Karpas-422 (cell line): ENCODE measurements around the gene DNAI2. TPM values are rescaled to one million over a fixed set of nuclear protein-coding genes. Genes with fewer than 3 reads are reported as not detected.

Source experiments
- DNase-seq: peaks from one replicate; pipeline ENCODE4 v3.0.0-alpha.2; 2015
- H2AFZ ChIP-seq: fragments of 200-600 bp; sonication (generic); 2 replicates; pipeline ENCODE4 v1.6.1; 2014; ENCODE audit warnings: antibody characterized with exemption, low read length, mixed read lengths
- H3K27ac ChIP-seq: fragments of 200-600 bp; sonication (generic); 2 replicates; pipeline ENCODE4 v1.5.1; 2014; ENCODE audit warnings: mild to moderate bottlenecking, low read length, moderate library complexity
- H3K27me3 ChIP-seq: fragments of 200-600 bp; sonication (generic); 2 replicates; pipeline ENCODE4 v1.6.1; 2014; ENCODE audit warnings: low read length, mixed read lengths
- H3K36me3 ChIP-seq: fragments of 200-600 bp; sonication (generic); 2 replicates; pipeline ENCODE4 v1.6.1; 2014; ENCODE audit warnings: low read length, mixed read lengths; ENCODE audit not compliant: insufficient read depth
- H3K4me1 ChIP-seq: fragments of 200-600 bp; sonication (generic); 2 replicates; pipeline ENCODE4 v1.6.1; 2014; ENCODE audit warnings: mild to moderate bottlenecking, low read length, mixed read lengths
- H3K4me2 ChIP-seq: fragments of 200-600 bp; sonication (generic); 2 replicates; pipeline ENCODE4 v1.6.1; 2014; ENCODE audit warnings: low read length, low read depth, mild to moderate bottlenecking; ENCODE audit not compliant: poor library complexity, severe bottlenecking
- H3K4me3 ChIP-seq: fragments of 200-600 bp; sonication (generic); 2 replicates; pipeline ENCODE4 v1.5.1; 2014; ENCODE audit warnings: mild to moderate bottlenecking, antibody characterized with exemption, low read length, mixed read lengths
- H3K79me2 ChIP-seq: fragments of 200-600 bp; sonication (generic); 2 replicates; pipeline ENCODE4 v1.6.1; 2014; ENCODE audit warnings: mild to moderate bottlenecking, low read length, mixed read lengths
- H3K9ac ChIP-seq: fragments of 200-600 bp; sonication (generic); 2 replicates; pipeline ENCODE4 v1.6.0; 2014; ENCODE audit warnings: low read length
- H3K9me2 ChIP-seq: fragments of 200-600 bp; sonication (generic), shearing (Covaris generic); replicated peaks from 2 replicates; pipeline ENCODE4 v1.6.0; 2014; ENCODE audit warnings: mild to moderate bottlenecking, low read length, moderate library complexity; ENCODE audit not compliant: insufficient read depth
- H3K9me3 ChIP-seq: fragments of 300-700, 200-600 bp; sonication (generic); 2 replicates; pipeline ENCODE4 v1.6.1; 2014; ENCODE audit warnings: low read length, mixed read lengths
- H4K20me1 ChIP-seq: fragments of 200-600 bp; sonication (generic); 2 replicates; pipeline ENCODE4 v1.6.1; 2014; ENCODE audit warnings: mild to moderate bottlenecking, antibody characterized with exemption, low read length, low read depth; ENCODE audit not compliant: insufficient read depth
- total RNA-seq: library from RNA; depleted of rRNA; stranded (reverse); fragments of >200 nt; shearing (Covaris generic); gene quantifications from 2 replicates; pipeline ENCODE4 v1.2.3, GENCODE V29; 2014; ENCODE audit warnings: low replicate concordance

DNAI2 gene
- total RNA-seq, 1 experiment from 2014 or later: not detected

GRCh38 chr17:74251051-74251450 lies 23.0 kb upstream of the DNAI2 start:
- Histone ChIP-seq H3K27ac (no peak overlapping the region), H4K20me1 (no peaks in the 10 kb centered on the region), H2AFZ (no peak overlapping the region), H3K79me2 (no peaks in the 10 kb centered on the region), H3K4me2 (no peak overlapping the region), H3K36me3 (no peaks in the 10 kb centered on the region), H3K4me1 (no peaks in the 10 kb centered on the region), H3K4me3 (no peak overlapping the region), H3K27me3 (no peaks in the 10 kb centered on the region), H3K9ac (no peak overlapping the region), H3K9me2 (no peaks in the 10 kb centered on the region), H3K9me3 (no peaks in the 10 kb centered on the region)
- no peak for DNase-seq

- H2AFZ ChIP-seq: no peak overlapping the region
- H3K36me3 ChIP-seq: no peaks in the 10 kb centered on the region
- H3K27me3 ChIP-seq: no peaks in the 10 kb centered on the region
- DNase-seq: no peak
- no peaks in the 10 kb centered on the region for H4K20me1 ChIP-seq
- H3K9me3 ChIP-seq: no peaks in the 10 kb centered on the region
- H3K27ac ChIP-seq: no peak overlapping the region
- no peaks in the 10 kb centered on the region for H3K9me2 ChIP-seq
- no peak overlapping the region for H3K9ac ChIP-seq
- no peaks in the 10 kb centered on the region for H3K79me2 ChIP-seq
- H3K4me2 ChIP-seq: no peak overlapping the region
- H3K4me1 ChIP-seq: no peaks in the 10 kb centered on the region
- H3K4me3 ChIP-seq: no peak overlapping the region
Measured at GRCh38 chr17:74251569-74251968, 22.5 kb upstream of the DNAI2 start.

GRCh38 chr17:74252211-74252610 lies 21.8 kb upstream of the DNAI2 start:
- no peaks in the 10 kb centered on the region for H3K4me1 ChIP-seq
- H3K9me2 ChIP-seq: no peaks in the 10 kb centered on the region
- no peak overlapping the region for H3K4me2 ChIP-seq
- no peak for DNase-seq
- H3K79me2 ChIP-seq: no peaks in the 10 kb centered on the region
- H3K36me3 ChIP-seq: no peaks in the 10 kb centered on the region
- H3K27me3 ChIP-seq: no peaks in the 10 kb centered on the region
- H3K9me3 ChIP-seq: no peaks in the 10 kb centered on the region
- no peaks in the 10 kb centered on the region for H4K20me1 ChIP-seq
- no peak overlapping the region for H3K27ac ChIP-seq
- no peak overlapping the region for H3K9ac ChIP-seq
- no peak overlapping the region for H3K4me3 ChIP-seq
- no peak overlapping the region for H2AFZ ChIP-seq

- Histone ChIP-seq H4K20me1 (no peaks in the 10 kb centered on the region), H3K4me2 (no peak overlapping the region), H3K79me2 (no peaks in the 10 kb centered on the region), H3K36me3 (no peaks in the 10 kb centered on the region), H3K9ac (no peak overlapping the region), H3K9me2 (no peaks in the 10 kb centered on the region), H3K4me1 (no peaks in the 10 kb centered on the region), H3K4me3 (no peak overlapping the region), H3K27me3 (no peaks in the 10 kb centered on the region), H3K27ac (no peak overlapping the region), H2AFZ (no peak overlapping the region), H3K9me3 (no peaks in the 10 kb centered on the region)
- no peak for DNase-seq
Measured at GRCh38 chr17:74253036-74253435, 21.0 kb upstream of the DNAI2 start.

- H3K36me3 ChIP-seq: no peaks in the 10 kb centered on the region
- H4K20me1 ChIP-seq: no peaks in the 10 kb centered on the region
- no peak overlapping the region for H3K4me2 ChIP-seq
- H3K27ac ChIP-seq: no peak overlapping the region
- no peaks in the 10 kb centered on the region for H3K4me1 ChIP-seq
- no peak overlapping the region for H3K9ac ChIP-seq
- DNase-seq: no peak
- no peaks in the 10 kb centered on the region for H3K9me3 ChIP-seq
- H2AFZ ChIP-seq: no peak overlapping the region
- no peaks in the 10 kb centered on the region for H3K9me2 ChIP-seq
- H3K27me3 ChIP-seq: no peaks in the 10 kb centered on the region
- H3K4me3 ChIP-seq: no peak overlapping the region
- H3K79me2 ChIP-seq: no peaks in the 10 kb centered on the region
Measured at GRCh38 chr17:74257311-74257710, 16.7 kb upstream of the DNAI2 start.

- no peaks in the 10 kb centered on the region for H4K20me1 ChIP-seq
- H3K79me2 ChIP-seq: no peaks in the 10 kb centered on the region
- H3K9me2 ChIP-seq: no peaks in the 10 kb centered on the region
- no peak overlapping the region for H3K27ac ChIP-seq
- H3K9me3 ChIP-seq: no peaks in the 10 kb centered on the region
- H3K4me3 ChIP-seq: no peak overlapping the region
- no peak overlapping the region for H2AFZ ChIP-seq
- no peaks in the 10 kb centered on the region for H3K4me1 ChIP-seq
- no peak overlapping the region for H3K9ac ChIP-seq
- H3K27me3 ChIP-seq: no peaks in the 10 kb centered on the region
- no peak overlapping the region for H3K4me2 ChIP-seq
- DNase-seq: no peak
- no peaks in the 10 kb centered on the region for H3K36me3 ChIP-seq
Measured at GRCh38 chr17:74259667-74260524, 14.1 kb upstream of the DNAI2 start.

GRCh38 chr17:74260525-74260850 lies 13.5 kb upstream of the DNAI2 start:
- H4K20me1 ChIP-seq: no peaks in the 10 kb centered on the region
- H3K27ac ChIP-seq: no peak overlapping the region
- H3K36me3 ChIP-seq: no peaks in the 10 kb centered on the region
- no peak overlapping the region for H3K9ac ChIP-seq
- no peaks in the 10 kb centered on the region for H3K9me3 ChIP-seq
- no peaks in the 10 kb centered on the region for H3K27me3 ChIP-seq
- no peaks in the 10 kb centered on the region for H3K4me1 ChIP-seq
- H3K4me3 ChIP-seq: no peak overlapping the region
- H2AFZ ChIP-seq: no peak overlapping the region
- H3K9me2 ChIP-seq: no peaks in the 10 kb centered on the region
- no peak for DNase-seq
- H3K79me2 ChIP-seq: no peaks in the 10 kb centered on the region
- H3K4me2 ChIP-seq: no peak overlapping the region

- Histone ChIP-seq H3K9ac (no peak overlapping the region), H4K20me1 (no peaks in the 10 kb centered on the region), H3K9me2 (no peaks in the 10 kb centered on the region), H2AFZ (no peak overlapping the region), H3K27ac (no peak overlapping the region), H3K4me1 (no peaks in the 10 kb centered on the region), H3K4me3 (no peak overlapping the region), H3K27me3 (no peaks in the 10 kb centered on the region), H3K36me3 (no peaks in the 10 kb centered on the region), H3K79me2 (no peaks in the 10 kb centered on the region), H3K4me2 (no peak overlapping the region), H3K9me3 (no peaks in the 10 kb centered on the region)
- no peak for DNase-seq
Measured at GRCh38 chr17:74262601-74263000, 11.4 kb upstream of the DNAI2 start.
